Gastrocnemius medialis (tissue), 4 donors: ENCODE results near the gene PTGR2. TPM values are rescaled to one million over a fixed set of nuclear protein-coding genes. Genes with fewer than 3 reads are reported as not detected.
"Not testable (repeated sequence)": the region's sequence is repeated elsewhere in the genome, so short reads cannot be mapped to it uniquely, and the experiment has no call there.

Experiments
- ATAC-seq, 2 donors: fragments of 150-250 bp; one replicate each; pipeline ENCODE4 v1.9.1; 2016
- DNase-seq, 2 donors: peaks; one replicate each; pipeline ENCODE4 v3.0.0-alpha.2; 2019
- H3K27ac ChIP-seq, 4 donors: fragments of 200-600 bp; sonication (generic); 1 replicate in 1 of 4; 2 replicates in 3 of 4; pipeline ENCODE4 v1.5.1; 2016 to 2018; ENCODE audit warnings: mild to moderate bottlenecking in 2 of 4, moderate library complexity in 1 of 4
- H3K27me3 ChIP-seq, 3 donors: fragments of 200-600 bp; sonication (generic) in 2 of 3; 1 replicate in 1 of 3; 2 replicates in 2 of 3; pipeline versions ENCODE4 v1.5.1 to v1.6.0; 2016 to 2019; ENCODE audit warnings: mild to moderate bottlenecking in 1 of 3, moderate library complexity in 1 of 3
- H3K36me3 ChIP-seq, 2 donors: fragments of 200-600 bp; sonication (generic) in 1 of 2; one replicate each; pipeline ENCODE4 v1.5.1; 2017 to 2018
- H3K4me1 ChIP-seq, 2 donors: fragments of 200-600 bp; sonication (generic) in 1 of 2; one replicate each; pipeline ENCODE4 v1.5.1; 2016 to 2017; ENCODE audit warnings: mild to moderate bottlenecking in 2 of 2
- H3K4me3 ChIP-seq, 4 donors: fragments of 200-600 bp; sonication (generic) in 3 of 4; 1 replicate in 1 of 4; 2 replicates in 3 of 4; pipeline ENCODE4 v1.5.1; 2016 to 2019; ENCODE audit warnings: mild to moderate bottlenecking in 2 of 4
- H3K9me3 ChIP-seq, 3 donors: fragments of 200-600 bp; sonication (generic) in 2 of 3; 1 replicate in 1 of 3; 2 replicates in 2 of 3; pipeline ENCODE4 v1.5.1; 2016 to 2019
- CTCF ChIP-seq, 5 experiments: fragments of 450-650 bp in 3 of 5; fragments of 200-600 bp in 2 of 5; sonication (generic) in 2 of 5; IDR thresholded peaks in 4 of 5; conservative IDR thresholded peaks in 1 of 5; 1 replicate in 4 of 5; 2 replicates in 1 of 5; pipeline ENCODE4 v1.5.1; 2016 to 2019; ENCODE audit warnings: antibody characterized with exemption in 5 of 5, mild to moderate bottlenecking in 3 of 5, moderate library complexity in 3 of 5
- POLR2A ChIP-seq, 2 donors: fragments of 450-650 bp; IDR thresholded peaks; one replicate each; pipeline ENCODE4 v1.6.1; 2017; ENCODE audit warnings: antibody characterized with exemption in 2 of 2, mild to moderate bottlenecking in 2 of 2, moderate library complexity in 2 of 2
- in situ Hi-C, 4 donors: fragments of 200-750 bp; cut with MboI; loops; one replicate each; pipeline versions ENCODE4 v1.15.0 to v1.8.0; 2017; ENCODE audit warnings: low sequenced_read_pairs in 4 of 4
- intact Hi-C: fragments of 100-400 bp; cut with DNase I; formaldehyde crosslinking; loops from one replicate; pipeline ENCODE4 v1.15.1; 2023; ENCODE audit warnings: low total_unique reads
- total RNA-seq, 4 donors: library from RNA; depleted of rRNA; stranded (reverse); fragments of >200 nt; gene quantifications; one replicate each; pipeline versions ENCODE4 v1.1.0 to v1.2.3, GENCODE V29; 2016

PTGR2 gene
- total RNA-seq, 4 donors from 2014 or later: 5.6 to 15.7 (median 9.9) TPM

- Histone ChIP-seq H3K4me1 (peaks cover 3 to 7% of the 10 kb centered on the region in 2 donors), H3K36me3 (no peaks in the 10 kb centered on the region), H3K27me3 (no peaks in the 10 kb centered on the region), H3K9me3 (no peaks in the 10 kb centered on the region), H3K27ac (no peak overlapping the region), H3K4me3 (no peak overlapping the region)
- intact Hi-C loops (loop anchor here (5.0 kb wide), 1 partner anchor 36 kb away; no protein-coding TSS in a partner anchor), in situ Hi-C loops (loop anchor here in 1 of 4 donors (10.0 kb wide), 1 partner anchor 89 kb away; no protein-coding TSS in a partner anchor)
- ATAC-seq (no peak), DNase-seq (no peak)
- no peak for TF ChIP-seq CTCF (IDR thresholded peaks at IDR 0.05 in 4 of 5, conservative IDR thresholded peaks at IDR 0.05 in 1 of 5)
- TF ChIP-seq POLR2A (IDR thresholded peaks at IDR 0.05): no peak
Observed at GRCh38 chr14:73823339-73823885, 28.2 kb upstream of the PTGR2 start.

DNA sequence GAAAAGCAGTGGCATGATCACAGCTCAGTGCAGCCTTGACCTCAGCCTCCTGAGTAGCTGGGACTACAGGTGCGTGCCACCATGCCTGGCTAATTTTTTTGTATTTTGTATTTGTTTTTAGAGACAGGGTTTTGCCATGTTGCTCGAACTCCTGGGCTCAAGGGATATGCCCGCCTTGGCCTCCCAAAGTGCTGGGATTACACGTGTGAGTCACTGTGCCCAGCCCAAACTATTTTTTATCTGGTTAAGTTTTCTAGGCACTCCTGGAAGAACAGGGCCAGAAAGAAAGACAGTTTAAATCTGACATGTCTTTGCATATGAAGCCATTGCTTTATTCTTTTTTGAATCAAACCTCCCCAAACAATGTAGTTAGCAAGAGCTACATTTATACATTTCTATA, 27.5 kb upstream of the PTGR2 start:
- intact Hi-C loops (loop anchor here (2.0 to 5.0 kb wide), 2 partner anchors 27 to 37 kb away; no protein-coding TSS in a partner anchor), in situ Hi-C loops (loop anchor here in 1 of 4 donors (10.0 kb wide), 1 partner anchor 89 kb away; no protein-coding TSS in a partner anchor)
- ATAC-seq: no peak

GRCh38 chr14:73824536-73824935, 27.1 kb upstream of the PTGR2 start:
- Histone ChIP-seq H3K27ac (no peak overlapping the region), H3K36me3 (no peaks in the 10 kb centered on the region), H3K4me1 (peaks cover 3 to 7% of the 10 kb centered on the region in 2 donors), H3K4me3 (no peak overlapping the region), H3K27me3 (no peaks in the 10 kb centered on the region), H3K9me3 (no peaks in the 10 kb centered on the region)
- TF ChIP-seq POLR2A (IDR thresholded peaks at IDR 0.05) (no peak), CTCF (IDR thresholded peaks at IDR 0.05 in 4 of 5, conservative IDR thresholded peaks at IDR 0.05 in 1 of 5) (no peak)
- DNase-seq (no peak), ATAC-seq (no peak)
- intact Hi-C loops (loop anchor here (2.0 to 5.0 kb wide), 2 partner anchors 28 to 37 kb away; no protein-coding TSS in a partner anchor), in situ Hi-C loops (loop anchor here in 1 of 4 donors (10.0 kb wide), 1 partner anchor 90 kb away; no protein-coding TSS in a partner anchor)

More for the DNA sequence above, 27.5 kb upstream of the PTGR2 start:
- no peaks in the 10 kb centered on the region for H3K9me3 ChIP-seq
- no peak overlapping the region for H3K27ac ChIP-seq
- H3K4me1 ChIP-seq: peaks cover 3 to 7% of the 10 kb centered on the region in 2 donors
- TF ChIP-seq CTCF (IDR thresholded peaks at IDR 0.05 in 4 of 5, conservative IDR thresholded peaks at IDR 0.05 in 1 of 5) (no peak), POLR2A (IDR thresholded peaks at IDR 0.05) (no peak)
- no peaks in the 10 kb centered on the region for H3K27me3 ChIP-seq
- H3K4me3 ChIP-seq: no peak overlapping the region
- no peaks in the 10 kb centered on the region for H3K36me3 ChIP-seq
- DNase-seq: no peak

DNA sequence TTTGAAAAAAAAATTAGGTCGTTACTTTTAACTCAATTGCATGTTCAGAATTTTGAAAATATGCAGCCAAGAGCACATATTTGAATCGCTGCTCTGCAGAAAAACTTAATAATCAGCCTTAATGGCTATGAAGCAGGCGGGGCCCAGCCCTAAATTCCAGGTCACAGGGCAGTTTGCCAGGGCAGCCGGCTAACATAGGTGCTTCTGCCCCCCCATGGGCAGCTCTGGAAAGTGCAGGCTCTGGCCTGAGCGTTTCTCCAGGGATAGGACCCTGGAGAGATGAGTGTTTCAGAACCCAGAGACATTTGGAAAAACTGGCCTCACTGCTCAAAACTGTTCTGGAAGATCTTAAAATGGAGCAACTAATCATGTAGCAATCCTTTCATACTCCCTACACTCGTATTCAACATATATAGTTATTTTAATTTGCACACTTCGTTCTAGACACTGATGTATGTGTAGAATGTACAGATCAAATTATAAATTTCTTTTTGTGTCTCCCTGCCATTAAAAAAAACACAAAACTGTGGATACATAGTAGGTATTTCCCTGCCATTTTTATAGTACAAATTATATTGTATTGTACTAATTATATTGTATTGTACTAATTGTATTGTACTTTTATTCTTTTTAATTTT, 26.0 kb upstream of the PTGR2 start:
- no peak overlapping the region for H3K4me3 ChIP-seq
- intact Hi-C loops (loop anchor here (1.0 to 2.0 kb wide), 3 partner anchors 29 to 190 kb away; no protein-coding TSS in a partner anchor), in situ Hi-C loops (loop anchor here (5.0 to 25.0 kb wide), 4 partner anchors 91 to 313 kb away; no protein-coding TSS in a partner anchor)
- no peaks in the 10 kb centered on the region for H3K36me3 ChIP-seq
- TF ChIP-seq CTCF (IDR thresholded peaks at IDR 0.05 in 4 of 5, conservative IDR thresholded peaks at IDR 0.05 in 1 of 5): peak; percentile 91 to 96 (median 93)
- no peak for TF ChIP-seq POLR2A (IDR thresholded peaks at IDR 0.05)
- DNase-seq: peak; percentile 82 to 88
- no peak overlapping the region for H3K27ac ChIP-seq
- no peaks in the 10 kb centered on the region for H3K27me3 ChIP-seq
- no peaks in the 10 kb centered on the region for H3K9me3 ChIP-seq
- peak; percentile 93 to 97 for ATAC-seq
- peaks cover 3 to 7% of the 10 kb centered on the region in 2 donors for H3K4me1 ChIP-seq

DNA sequence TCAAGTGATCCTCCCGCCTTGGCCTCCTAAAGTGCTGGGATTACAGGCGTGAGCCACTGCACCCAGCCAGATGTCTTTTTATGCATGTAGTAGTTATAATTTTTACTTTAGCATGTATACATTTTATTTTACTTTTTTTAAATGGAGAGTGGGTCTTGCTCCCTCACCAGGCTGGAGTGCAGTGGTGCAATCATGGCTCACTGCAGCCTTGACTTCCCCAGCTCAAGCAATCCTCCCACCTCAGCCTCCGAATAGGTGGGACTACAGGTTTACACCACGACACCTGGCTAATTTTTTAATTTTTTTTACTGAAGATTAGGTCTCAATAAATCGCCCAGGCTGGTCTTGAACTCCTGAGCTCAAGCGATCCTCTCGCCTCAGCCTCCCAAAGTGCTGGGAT, 24.4 kb upstream of the PTGR2 start:
- H3K27ac ChIP-seq, H3K27me3 ChIP-seq, DNase-seq, H3K9me3 ChIP-seq, H3K4me1 ChIP-seq, intact Hi-C loops, H3K4me3 ChIP-seq, H3K36me3 ChIP-seq, ATAC-seq: not testable (repeated sequence)
- in situ Hi-C loops: loop anchor here (5.0 to 25.0 kb wide), 4 partner anchors 92 to 315 kb away; no protein-coding TSS in a partner anchor
